Skeletal muscle cell (primary cell): Measurements from ENCODE around the gene HORMAD2.
"Not testable (repeated sequence)": the region's sequence is repeated elsewhere in the genome, so short reads cannot be mapped to it uniquely, and the experiment has no call there.

Experiments used
- DNase-seq: peaks from one replicate; pipeline ENCODE4 v3.0.0-alpha.2; 2010; ENCODE audit warnings: low read depth
- H3K4me3 ChIP-seq: 2 replicates; pipeline ENCODE4 v1.5.1; 2011; ENCODE audit warnings: low read depth, mild to moderate bottlenecking, control low read depth, low read length, moderate library complexity

HORMAD2 gene

GRCh38 chr22:30185129-30185528 lies 104.9 kb downstream of the HORMAD2 start:
- H3K4me3 ChIP-seq = no peak overlapping the region
- DNase-seq = no peak

- no peak for DNase-seq
- no peak overlapping the region for H3K4me3 ChIP-seq
These were observed 105.3 kb downstream of the HORMAD2 start for GRCh38 chr22:30185549-30185948.

- no peak for DNase-seq
These were observed 105.8 kb downstream of the HORMAD2 start for GRCh38 chr22:30186041-30186440.

GRCh38 chr22:30186510-30186909 lies 106.2 kb downstream of the HORMAD2 start:
- no peak overlapping the region for H3K4me3 ChIP-seq
- no peak for DNase-seq

More at GRCh38 chr22:30186041-30186440, 105.8 kb downstream of the HORMAD2 start:
- no peak overlapping the region for H3K4me3 ChIP-seq

GRCh38 chr22:30187094-30187493 lies 106.8 kb downstream of the HORMAD2 start:
- DNase-seq = no peak
- no peak overlapping the region for H3K4me3 ChIP-seq

- no peak overlapping the region for H3K4me3 ChIP-seq
- DNase-seq = no peak
These were observed 107.5 kb downstream of the HORMAD2 start for GRCh38 chr22:30187529-30188407.

DNA sequence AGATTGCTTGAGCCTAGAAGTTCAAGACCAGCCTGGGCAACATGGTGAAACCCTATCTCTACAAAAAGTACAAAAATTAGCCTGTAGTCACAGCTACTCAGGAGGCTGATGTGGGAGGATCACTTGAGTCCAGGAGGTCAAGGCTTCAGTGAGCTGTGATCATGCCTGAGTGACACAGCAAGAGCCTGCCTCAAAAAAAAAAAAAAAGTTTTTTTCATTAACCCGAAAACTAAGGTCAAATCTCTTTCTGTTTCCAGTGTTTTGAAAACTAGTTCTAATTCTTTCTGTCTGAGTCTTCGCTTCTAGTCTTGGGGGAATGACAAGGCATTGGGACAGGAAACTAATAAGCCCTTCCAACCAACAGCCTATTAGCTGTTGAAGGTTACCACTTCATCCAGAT lies 108.6 kb downstream of the HORMAD2 start:
- H3K4me3 ChIP-seq = no peak overlapping the region
- no peak for DNase-seq

GRCh38 chr22:30190574-30190973 lies 110.3 kb downstream of the HORMAD2 start:
- no peak for DNase-seq

DNA sequence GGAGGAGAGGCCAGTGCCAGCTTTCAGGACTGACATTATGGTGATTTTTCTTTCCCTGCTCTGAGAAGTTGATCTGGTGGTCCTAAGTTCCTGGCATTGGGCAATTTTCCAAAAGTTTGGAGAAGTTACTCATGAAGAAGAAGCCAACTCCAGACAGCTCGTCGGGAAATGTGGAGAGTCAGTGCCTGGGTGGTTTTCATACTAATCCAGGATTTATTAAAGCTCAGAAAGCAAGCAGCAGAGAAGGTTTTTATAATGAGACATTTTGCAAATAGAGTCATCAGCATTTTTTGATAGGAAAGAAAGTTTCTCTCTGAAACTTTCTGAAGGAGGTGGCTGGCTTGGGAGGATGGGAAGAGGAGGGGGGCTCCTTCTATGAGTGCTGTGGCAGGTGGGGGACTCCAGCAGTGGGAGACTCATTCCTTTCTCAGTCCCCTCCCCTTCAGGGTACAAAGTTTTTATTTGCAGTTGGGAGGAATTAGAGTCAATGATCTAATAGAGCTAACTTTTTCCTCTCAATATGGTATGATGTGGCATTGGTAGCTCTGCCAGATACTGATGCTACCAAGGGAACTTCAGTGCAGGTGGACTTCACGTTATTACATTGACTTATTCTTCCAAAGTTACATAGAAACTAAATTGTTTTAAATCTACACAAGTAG lies 110.9 kb downstream of the HORMAD2 start:
- H3K4me3 ChIP-seq = no peak overlapping the region
- no peak for DNase-seq

More at GRCh38 chr22:30190574-30190973, 110.3 kb downstream of the HORMAD2 start:
- H3K4me3 ChIP-seq = no peak overlapping the region

- no peak for DNase-seq
These were observed 112.2 kb downstream of the HORMAD2 start for GRCh38 chr22:30192427-30192826.

GRCh38 chr22:30193031-30193775 lies 112.9 kb downstream of the HORMAD2 start:
- no peak overlapping the region for H3K4me3 ChIP-seq
- no peak for DNase-seq

More at GRCh38 chr22:30192427-30192826, 112.2 kb downstream of the HORMAD2 start:
- H3K4me3 ChIP-seq = no peak overlapping the region

GRCh38 chr22:30195245-30196140 lies 115.2 kb downstream of the HORMAD2 start:
- no peak overlapping the region for H3K4me3 ChIP-seq
- no peak for DNase-seq

DNA sequence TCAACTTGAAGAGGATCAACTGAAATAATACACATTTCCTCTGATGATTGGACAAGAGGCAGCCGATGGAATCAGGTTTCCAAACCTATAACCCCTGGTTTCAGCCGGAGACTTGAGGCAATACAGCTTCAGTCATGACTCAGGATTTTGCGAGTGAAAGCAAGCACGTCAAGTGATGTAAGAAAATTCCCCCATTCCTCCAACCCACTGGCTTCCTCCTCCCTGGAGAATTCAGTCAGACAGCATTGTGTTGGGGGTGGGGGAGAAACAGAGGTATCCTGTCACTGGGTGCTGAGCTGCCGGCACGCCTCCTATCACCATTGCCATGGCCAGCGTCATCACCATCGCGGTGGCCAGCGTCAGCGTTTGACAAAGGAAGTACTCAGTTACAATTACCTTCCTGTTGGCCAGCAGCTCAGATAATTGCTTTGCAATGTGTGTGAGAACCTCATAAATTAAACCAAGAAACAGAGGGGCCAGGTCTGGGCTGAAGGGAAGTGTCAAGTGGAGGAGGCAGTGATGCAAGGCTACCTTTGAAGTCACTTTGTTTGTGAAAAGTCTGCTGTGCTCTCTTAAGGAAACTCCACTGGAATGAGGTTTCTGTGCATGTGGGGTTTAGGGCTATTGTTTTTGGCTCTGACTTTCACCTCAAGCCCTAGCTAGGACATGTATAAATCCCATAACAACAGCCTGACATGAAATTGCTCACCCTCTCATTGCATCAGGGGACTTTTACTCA lies 116.0 kb downstream of the HORMAD2 start:
- DNase-seq = peak; percentile 100
- no peak overlapping the region for H3K4me3 ChIP-seq

GRCh38 chr22:30196880-30197336 lies 116.6 kb downstream of the HORMAD2 start:
- no peak overlapping the region for H3K4me3 ChIP-seq

DNA sequence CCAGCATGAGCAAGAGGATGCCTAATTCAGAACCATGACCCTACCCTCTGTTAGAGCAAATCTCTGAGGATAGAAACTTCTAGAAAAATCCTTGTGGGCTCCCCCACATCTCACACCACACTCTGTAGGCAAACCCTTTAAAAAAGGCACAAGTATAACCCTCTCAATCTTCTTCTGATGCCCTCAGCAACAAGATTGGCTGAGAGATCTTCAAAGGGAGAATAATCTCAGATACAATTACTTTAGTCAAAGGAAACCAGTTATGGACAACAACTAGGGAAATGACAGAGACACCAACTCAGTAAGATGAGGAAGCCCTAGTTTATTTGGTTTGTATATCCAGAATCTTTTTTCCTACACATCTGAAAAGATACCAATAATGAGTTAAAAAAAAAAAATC lies 117.1 kb downstream of the HORMAD2 start:
- H3K4me3 ChIP-seq = no peak overlapping the region
- no peak for DNase-seq

More at GRCh38 chr22:30196880-30197336, 116.6 kb downstream of the HORMAD2 start:
- DNase-seq = no peak

DNA sequence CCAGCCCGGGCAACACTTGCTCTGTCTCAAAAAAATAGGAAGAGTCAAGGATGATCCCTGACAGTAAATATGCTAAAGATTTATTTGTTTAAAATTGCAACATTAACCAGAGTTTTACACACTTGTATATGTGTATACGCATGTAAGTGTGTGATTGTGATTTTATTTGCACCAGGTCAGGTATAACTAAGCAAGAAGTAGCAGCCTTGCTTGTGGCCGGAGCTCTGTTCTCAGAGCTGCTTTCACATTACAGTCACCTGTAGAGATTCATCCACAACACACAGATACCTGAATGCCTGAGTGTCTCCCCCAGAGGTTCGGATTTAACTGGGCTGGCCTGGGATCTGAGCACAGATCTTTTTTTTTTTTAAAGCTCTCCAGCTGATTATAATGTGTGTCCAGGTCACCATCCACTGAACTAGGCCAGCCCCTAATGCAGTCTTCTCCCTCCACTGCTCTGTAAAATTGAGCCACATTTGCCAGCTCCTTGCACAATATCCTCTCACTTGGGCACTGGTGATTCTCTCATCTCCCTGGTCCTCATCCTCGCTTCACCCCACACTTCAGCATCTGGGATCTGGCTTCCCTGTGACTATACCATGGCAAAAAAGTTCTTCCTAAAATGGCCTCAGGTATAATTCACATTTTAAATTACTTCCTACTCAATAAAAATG lies 118.0 kb downstream of the HORMAD2 start:
- DNase-seq = no peak
- no peak overlapping the region for H3K4me3 ChIP-seq

DNA sequence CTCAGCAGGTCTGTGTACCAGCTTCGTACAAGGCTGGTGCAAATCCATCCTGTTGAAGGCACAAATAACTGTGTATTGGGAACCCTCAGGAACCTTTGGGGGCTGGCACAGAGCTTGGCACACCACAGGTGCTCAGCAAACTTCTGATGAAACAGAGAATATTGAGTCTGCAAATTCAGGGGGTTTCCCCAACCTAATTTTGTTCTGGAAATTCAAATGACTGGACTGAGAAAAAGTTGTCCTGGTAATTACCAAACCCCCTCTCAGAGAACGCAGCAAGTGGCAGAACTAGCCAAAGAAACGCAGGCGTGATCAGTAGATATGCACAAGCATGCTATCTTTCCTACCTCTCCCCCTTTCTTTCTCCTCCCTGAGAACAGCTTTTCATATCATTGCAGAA lies 118.7 kb downstream of the HORMAD2 start:
- no peak overlapping the region for H3K4me3 ChIP-seq
- DNase-seq = no peak

DNA sequence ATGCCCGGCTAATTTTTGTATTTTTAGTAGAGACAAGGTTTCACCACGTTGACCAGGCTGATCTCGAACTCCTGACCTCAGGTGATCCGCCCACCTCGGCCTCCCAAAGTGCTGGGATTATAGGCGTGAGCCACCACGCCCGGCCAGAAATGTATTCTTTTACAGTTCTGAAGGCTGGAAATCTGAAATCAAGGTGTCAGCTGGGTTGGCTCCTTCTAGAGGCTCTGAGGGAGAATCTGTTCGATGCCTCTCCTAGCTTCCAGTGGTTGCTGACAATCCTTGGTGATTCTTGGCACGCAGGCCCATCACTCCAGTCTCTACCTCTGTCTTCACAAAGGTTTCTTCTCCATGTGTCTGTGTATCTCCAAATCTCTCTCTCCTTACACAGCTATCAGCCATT lies 120.6 kb downstream of the HORMAD2 start:
- DNase-seq, H3K4me3 ChIP-seq: not testable (repeated sequence)
